ENCODE data around the gene KLK4. TPM values are rescaled to one million over a fixed set of nuclear protein-coding genes. Genes with fewer than 3 reads are reported as not detected.

KLK4 gene
- total RNA-seq, 4 donors from 2014 or later, result not detected

DNA sequence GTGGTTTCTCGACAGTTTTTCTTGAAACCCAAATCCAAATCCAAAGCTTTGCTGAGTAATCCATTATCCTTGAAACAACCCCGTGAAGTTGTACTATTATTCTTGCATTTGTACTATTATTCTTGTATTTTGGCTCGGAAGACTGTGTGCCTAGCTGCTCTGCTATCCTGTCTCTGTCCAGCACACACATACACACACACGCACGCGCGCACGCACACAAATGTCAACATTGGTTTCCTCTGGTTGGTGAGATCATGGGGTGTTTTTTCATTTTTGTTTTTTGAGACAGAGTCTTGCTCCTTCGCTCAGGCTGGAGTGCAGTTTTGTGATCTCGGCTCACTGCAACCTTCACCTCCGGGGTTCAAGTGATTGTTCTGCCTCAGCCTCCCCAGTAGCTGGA is 14.9 kb upstream of the KLK4 start:
- H3K4me3 ChIP-seq, result no peak overlapping the region
- H3K4me1 ChIP-seq, result peaks cover 0 to 21% (median 9%) of the 10 kb centered on the region in 3 donors
- H3K27ac ChIP-seq, result no peak overlapping the region
- TF ChIP-seq, protein P1, sequence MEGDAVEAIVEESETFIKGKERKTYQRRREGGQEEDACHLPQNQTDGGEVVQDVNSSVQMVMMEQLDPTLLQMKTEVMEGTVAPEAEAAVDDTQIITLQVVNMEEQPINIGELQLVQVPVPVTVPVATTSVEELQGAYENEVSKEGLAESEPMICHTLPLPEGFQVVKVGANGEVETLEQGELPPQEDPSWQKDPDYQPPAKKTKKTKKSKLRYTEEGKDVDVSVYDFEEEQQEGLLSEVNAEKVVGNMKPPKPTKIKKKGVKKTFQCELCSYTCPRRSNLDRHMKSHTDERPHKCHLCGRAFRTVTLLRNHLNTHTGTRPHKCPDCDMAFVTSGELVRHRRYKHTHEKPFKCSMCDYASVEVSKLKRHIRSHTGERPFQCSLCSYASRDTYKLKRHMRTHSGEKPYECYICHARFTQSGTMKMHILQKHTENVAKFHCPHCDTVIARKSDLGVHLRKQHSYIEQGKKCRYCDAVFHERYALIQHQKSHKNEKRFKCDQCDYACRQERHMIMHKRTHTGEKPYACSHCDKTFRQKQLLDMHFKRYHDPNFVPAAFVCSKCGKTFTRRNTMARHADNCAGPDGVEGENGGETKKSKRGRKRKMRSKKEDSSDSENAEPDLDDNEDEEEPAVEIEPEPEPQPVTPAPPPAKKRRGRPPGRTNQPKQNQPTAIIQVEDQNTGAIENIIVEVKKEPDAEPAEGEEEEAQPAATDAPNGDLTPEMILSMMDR (IDR thresholded peaks at IDR 0.05), result no peak
- no peak for TF ChIP-seq POLR2A (IDR thresholded peaks at IDR 0.05)
- intact Hi-C loops (cut with DNase I), result loop anchor here (5.0 kb wide), 1 partner anchor 171 kb away; no protein-coding TSS in a partner anchor
- no peaks in the 10 kb centered on the region for H3K36me3 ChIP-seq
- H3K27me3 ChIP-seq, result peaks cover 0 to 41% (median 0%) of the 10 kb centered on the region in 4 donors
- no peak for DNase-seq
- H3K9me3 ChIP-seq, result no peaks in the 10 kb centered on the region
- WGBS, 2 donors, result 59 to 64% methylated on average over 11 of the region's 11 CpGs

GRCh38 chr19:50925734-50926133 is 14.5 kb upstream of the KLK4 start:
- intact Hi-C loops (cut with DNase I), result loop anchor here (5.0 kb wide), 1 partner anchor 172 kb away; no protein-coding TSS in a partner anchor
- H3K4me1 ChIP-seq, result peaks cover 0 to 19% (median 9%) of the 10 kb centered on the region in 3 donors
- H3K27me3 ChIP-seq, result peaks cover 0 to 41% (median 0%) of the 10 kb centered on the region in 4 donors
- no peaks in the 10 kb centered on the region for H3K9me3 ChIP-seq
- no peaks in the 10 kb centered on the region for H3K36me3 ChIP-seq
- no peak overlapping the region for H3K27ac ChIP-seq
- no peak for TF ChIP-seq POLR2A (IDR thresholded peaks at IDR 0.05)
- TF ChIP-seq, protein P1 (IDR thresholded peaks at IDR 0.05), result no peak
- H3K4me3 ChIP-seq, result no peak overlapping the region
- 40 to 52% methylated on average over 2 of the region's 2 CpGs for WGBS, 2 donors
- no peak for DNase-seq

DNA sequence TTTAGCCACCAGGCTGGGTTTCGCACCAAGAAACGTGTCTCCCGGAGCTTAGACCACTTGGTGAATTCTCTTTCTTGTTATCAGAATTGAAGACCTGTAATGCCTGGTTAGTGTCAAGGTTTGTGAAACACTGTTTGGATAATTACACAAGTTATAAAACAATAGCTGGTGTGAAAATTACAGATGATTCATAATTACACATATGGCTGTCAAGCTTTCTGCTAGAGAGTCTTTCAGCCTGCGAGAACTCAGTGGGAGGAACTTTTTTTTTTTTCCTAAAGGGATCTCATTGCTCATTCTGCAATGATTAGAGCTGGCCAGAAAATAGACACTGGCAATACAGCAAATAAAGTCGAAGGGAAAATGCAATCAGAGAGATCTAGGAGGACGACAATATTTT is 13.4 kb upstream of the KLK4 start:
- TF ChIP-seq, protein P1 (IDR thresholded peaks at IDR 0.05), result no peak
- no peak for TF ChIP-seq POLR2A (IDR thresholded peaks at IDR 0.05)
- no peak overlapping the region for H3K27ac ChIP-seq
- 39 to 44% methylated on average over 6 of the region's 6 CpGs for WGBS, 2 donors
- no peaks in the 10 kb centered on the region for H3K9me3 ChIP-seq
- H3K4me1 ChIP-seq, result peaks cover 0 to 7% (median 6%) of the 10 kb centered on the region in 3 donors
- intact Hi-C loops (cut with DNase I), result no loop called here
- peaks cover 0 to 42% (median 0%) of the 10 kb centered on the region in 4 donors for H3K27me3 ChIP-seq
- H3K36me3 ChIP-seq, result no peaks in the 10 kb centered on the region
- no peak for DNase-seq
- no peak overlapping the region for H3K4me3 ChIP-seq

DNA sequence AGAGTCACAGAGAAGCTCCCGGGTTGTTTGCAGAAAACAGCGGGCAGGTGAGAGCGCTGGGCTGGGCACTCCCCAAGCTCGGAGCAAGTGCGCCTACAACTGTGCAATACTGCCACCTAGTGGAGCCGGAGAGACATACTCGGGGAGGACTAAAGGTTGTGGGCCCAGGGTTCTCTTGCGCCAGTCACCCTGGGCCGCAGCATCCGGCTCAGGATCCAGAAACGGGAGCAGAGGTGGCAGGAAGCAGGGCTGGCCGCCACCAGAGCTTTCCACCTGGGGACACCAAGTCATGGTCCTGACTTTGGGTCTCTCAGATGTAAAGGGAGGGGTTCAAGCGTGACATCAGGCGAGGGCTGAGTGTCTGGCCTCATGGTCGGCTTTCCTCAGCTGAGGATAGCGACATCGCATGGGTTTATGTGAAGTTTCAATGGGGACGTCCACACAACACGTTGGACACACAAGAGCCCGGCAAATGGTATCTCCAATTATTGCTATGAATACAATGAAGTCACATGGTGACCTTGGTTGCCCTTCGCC is 11.2 kb upstream of the KLK4 start:
- no peaks in the 10 kb centered on the region for H3K9me3 ChIP-seq
- no peaks in the 10 kb centered on the region for H3K36me3 ChIP-seq
- H3K27ac ChIP-seq, result no peak overlapping the region
- H3K4me1 ChIP-seq, result peaks cover 0 to 6% (median 6%) of the 10 kb centered on the region in 3 donors
- H3K4me3 ChIP-seq, result no peak overlapping the region
- WGBS, 2 donors, result 14 to 28% methylated on average over 10 to 13 of the region's 21 CpGs
- TF ChIP-seq POLR2A (IDR thresholded peaks at IDR 0.05), result no peak
- TF ChIP-seq, protein P1 (IDR thresholded peaks at IDR 0.05), result peak; percentile 82 to 92 (median 84)
- no peak for DNase-seq
- intact Hi-C loops (cut with DNase I), result no loop called here
- H3K27me3 ChIP-seq, result peaks cover 0 to 46% (median 0%) of the 10 kb centered on the region in 4 donors

GRCh38 chr19:50921426-50922316 is 10.5 kb upstream of the KLK4 start:
- 4% methylated on average over 12 of the region's 12 CpGs for WGBS, 2 donors
- peaks cover 0 to 6% (median 6%) of the 10 kb centered on the region in 3 donors for H3K4me1 ChIP-seq
- no peak for DNase-seq
- TF ChIP-seq, protein P1 (IDR thresholded peaks at IDR 0.05), result no peak
- TF ChIP-seq POLR2A (IDR thresholded peaks at IDR 0.05), result no peak
- H3K9me3 ChIP-seq, result no peaks in the 10 kb centered on the region
- intact Hi-C loops (cut with DNase I), result no loop called here
- H3K27me3 ChIP-seq, result peaks cover 0 to 48% (median 0%) of the 10 kb centered on the region in 4 donors
- H3K27ac ChIP-seq, result no peak overlapping the region
- H3K4me3 ChIP-seq, result no peak overlapping the region
- no peaks in the 10 kb centered on the region for H3K36me3 ChIP-seq
